ENCODE data around the gene CAMK1D. TPM values are rescaled to one million over a fixed set of nuclear protein-coding genes. Genes with fewer than 3 reads are reported as not detected.
A peak's percentile ranks its signal among the peaks of the same experiment; 100 is the strongest.

Gene CAMK1D
- total RNA-seq, 1 experiment from 2014 or later = 0.63 TPM

DNA sequence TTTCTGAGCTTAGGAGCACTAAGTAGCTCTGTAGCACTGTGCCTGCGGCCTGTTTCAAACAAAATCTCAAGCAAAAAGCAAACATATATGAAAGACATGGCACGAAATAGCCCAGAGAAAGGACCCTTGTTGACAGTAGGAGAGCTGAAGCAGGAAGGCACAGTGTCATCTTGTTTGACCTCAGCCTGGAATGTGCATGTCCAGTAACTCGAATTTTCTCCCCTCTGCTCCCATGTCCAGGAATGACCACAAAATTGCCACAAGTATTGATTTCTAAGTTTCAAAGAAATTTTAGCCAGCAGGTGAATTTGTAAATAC, 351.2 kb downstream of the CAMK1D start:
- Histone ChIP-seq H3K79me2 (ENCODE audit: low read length) (no peaks in the 10 kb centered on the region), H3K36me3 (ENCODE audit: insufficient read depth, low read length) (no peaks in the 10 kb centered on the region), H3K4me3 (ENCODE audit: low read length) (no peak overlapping the region), H2AFZ (ENCODE audit: low read length) (no peak overlapping the region), H3K9me2 (replicated peaks; ENCODE audit: insufficient read depth, low read length) (no peaks in the 10 kb centered on the region), H3K4me1 (ENCODE audit: low read length) (no peaks in the 10 kb centered on the region), H4K20me1 (ENCODE audit: insufficient read depth, low read depth, low read length) (no peaks in the 10 kb centered on the region), H3K27me3 (ENCODE audit: low read length) (no peaks in the 10 kb centered on the region), H3K4me2 (ENCODE audit: low read depth, low read length, poor library complexity, severe bottlenecking) (no peak overlapping the region), H3K9me3 (ENCODE audit: low read length) (no peaks in the 10 kb centered on the region), H3K9ac (ENCODE audit: low read length) (no peak overlapping the region), H3K27ac (ENCODE audit: low read length) (no peak overlapping the region)
- no peak for DNase-seq

DNA sequence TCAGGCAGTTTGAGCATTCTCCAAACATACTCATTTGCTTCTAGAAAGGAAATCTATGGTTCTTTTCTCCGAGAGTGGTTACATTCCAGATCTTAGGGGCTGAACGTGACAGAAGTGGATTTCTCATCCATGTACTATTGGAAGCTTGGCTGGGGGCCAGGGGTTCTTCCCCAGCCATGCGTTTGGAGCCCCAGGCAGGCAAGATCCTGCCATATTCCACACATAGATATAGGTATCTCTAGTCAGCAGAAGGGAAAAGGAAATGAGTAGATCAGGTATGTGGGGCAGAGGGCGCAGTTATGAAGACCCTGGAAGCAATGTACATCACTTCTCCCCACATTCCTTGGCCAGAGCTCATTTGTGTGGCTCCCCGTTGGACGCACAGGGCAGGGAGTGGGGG, 352.3 kb downstream of the CAMK1D start:
- no peak overlapping the region for H3K4me2 ChIP-seq (ENCODE audit: low read depth, low read length, poor library complexity, severe bottlenecking)
- no peaks in the 10 kb centered on the region for H3K27me3 ChIP-seq (ENCODE audit: low read length)
- no peaks in the 10 kb centered on the region for H4K20me1 ChIP-seq (ENCODE audit: insufficient read depth, low read depth, low read length)
- no peak overlapping the region for H3K9ac ChIP-seq (ENCODE audit: low read length)
- H3K79me2 ChIP-seq (ENCODE audit: low read length) = no peaks in the 10 kb centered on the region
- H3K4me1 ChIP-seq (ENCODE audit: low read length) = no peaks in the 10 kb centered on the region
- H3K36me3 ChIP-seq (ENCODE audit: insufficient read depth, low read length) = no peaks in the 10 kb centered on the region
- H3K9me3 ChIP-seq (ENCODE audit: low read length) = no peaks in the 10 kb centered on the region
- DNase-seq = no peak
- no peak overlapping the region for H3K4me3 ChIP-seq (ENCODE audit: low read length)
- no peaks in the 10 kb centered on the region for H3K9me2 ChIP-seq (replicated peaks; ENCODE audit: insufficient read depth, low read length)
- no peak overlapping the region for H3K27ac ChIP-seq (ENCODE audit: low read length)
- no peak overlapping the region for H2AFZ ChIP-seq (ENCODE audit: low read length)

DNA sequence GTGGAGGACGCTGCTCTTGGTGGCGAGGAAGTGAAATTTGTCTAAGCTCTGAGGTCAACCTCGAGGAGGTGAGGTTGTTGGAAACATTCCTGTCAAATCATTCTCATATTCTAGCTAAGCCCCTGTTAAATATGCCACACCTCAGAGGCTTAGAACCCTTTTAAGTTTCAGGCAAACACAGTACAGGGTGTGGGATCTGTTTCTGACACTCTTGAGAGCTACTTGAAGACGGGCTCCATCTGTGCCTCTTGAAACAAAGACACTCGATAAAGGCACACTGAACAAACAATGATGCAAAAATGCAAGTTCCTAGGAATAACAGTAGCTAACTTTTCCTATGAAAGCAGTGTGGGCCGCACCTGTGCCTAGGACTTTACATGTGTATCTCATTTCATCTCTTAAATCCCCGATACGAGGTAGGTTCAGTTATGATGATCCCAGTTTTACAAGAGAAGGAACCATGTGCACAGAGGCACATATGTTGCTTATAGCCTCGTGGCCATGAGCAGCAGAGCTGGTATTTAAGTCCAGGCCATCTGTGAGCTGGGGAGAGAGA, 352.9 kb downstream of the CAMK1D start:
- no peak overlapping the region for H3K27ac ChIP-seq (ENCODE audit: low read length)
- no peak for DNase-seq

DNA sequence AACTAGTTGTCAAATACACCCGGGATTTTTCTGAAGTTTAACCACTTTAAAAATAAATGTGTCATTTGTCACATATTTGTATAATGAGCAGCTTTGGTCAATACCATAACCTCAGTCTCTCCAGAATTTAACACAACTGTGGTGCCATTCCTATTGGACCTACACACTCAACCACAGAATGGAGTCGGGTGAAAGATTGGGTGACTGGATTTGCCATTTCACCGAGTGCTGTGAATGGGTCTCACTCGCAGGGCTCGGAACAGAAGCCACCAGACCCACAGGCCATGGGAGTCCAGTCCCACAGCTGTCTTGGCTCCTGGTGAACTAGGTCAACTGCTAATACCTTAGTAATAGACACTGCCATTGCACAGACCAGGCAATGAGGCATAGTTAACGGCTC, 353.8 kb downstream of the CAMK1D start:
- Histone ChIP-seq H4K20me1 (ENCODE audit: insufficient read depth, low read depth, low read length) (no peaks in the 10 kb centered on the region), H3K27ac (ENCODE audit: low read length) (no peak overlapping the region), H3K4me3 (ENCODE audit: low read length) (no peak overlapping the region), H3K27me3 (ENCODE audit: low read length) (no peaks in the 10 kb centered on the region), H3K9me2 (replicated peaks; ENCODE audit: insufficient read depth, low read length) (no peaks in the 10 kb centered on the region), H3K4me2 (ENCODE audit: low read depth, low read length, poor library complexity, severe bottlenecking) (no peak overlapping the region), H3K36me3 (ENCODE audit: insufficient read depth, low read length) (no peaks in the 10 kb centered on the region), H3K4me1 (ENCODE audit: low read length) (no peaks in the 10 kb centered on the region), H3K79me2 (ENCODE audit: low read length) (no peaks in the 10 kb centered on the region), H3K9ac (ENCODE audit: low read length) (no peak overlapping the region), H2AFZ (ENCODE audit: low read length) (no peak overlapping the region), H3K9me3 (ENCODE audit: low read length) (no peaks in the 10 kb centered on the region)
- DNase-seq = no peak

More for the DNA sequence above, 352.9 kb downstream of the CAMK1D start:
- Histone ChIP-seq H4K20me1 (ENCODE audit: insufficient read depth, low read depth, low read length) (no peaks in the 10 kb centered on the region), H3K4me2 (ENCODE audit: low read depth, low read length, poor library complexity, severe bottlenecking) (no peak overlapping the region), H3K4me3 (ENCODE audit: low read length) (no peak overlapping the region), H3K79me2 (ENCODE audit: low read length) (no peaks in the 10 kb centered on the region), H3K36me3 (ENCODE audit: insufficient read depth, low read length) (no peaks in the 10 kb centered on the region), H2AFZ (ENCODE audit: low read length) (no peak overlapping the region), H3K27me3 (ENCODE audit: low read length) (no peaks in the 10 kb centered on the region), H3K9me2 (replicated peaks; ENCODE audit: insufficient read depth, low read length) (no peaks in the 10 kb centered on the region), H3K9me3 (ENCODE audit: low read length) (no peaks in the 10 kb centered on the region), H3K4me1 (ENCODE audit: low read length) (no peaks in the 10 kb centered on the region), H3K9ac (ENCODE audit: low read length) (no peak overlapping the region)

DNA sequence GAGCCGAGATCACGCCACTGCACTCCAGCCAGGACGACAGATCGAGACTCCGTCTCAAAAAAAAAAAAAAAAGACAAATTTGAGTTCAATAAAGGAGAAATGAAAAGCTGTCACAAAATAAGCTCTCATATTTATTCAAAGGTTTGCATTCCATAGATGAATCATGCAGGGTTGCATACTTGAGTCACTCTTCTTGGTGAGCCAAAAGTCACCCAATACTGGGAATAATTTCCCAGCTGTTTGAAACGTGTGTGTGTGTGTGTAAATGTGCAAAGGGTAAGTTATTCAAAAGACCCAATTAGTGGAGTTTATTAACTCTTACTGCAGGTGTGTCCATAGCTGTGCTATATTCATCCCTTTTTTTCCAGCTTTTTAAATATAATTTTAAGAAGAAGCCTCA, 354.5 kb downstream of the CAMK1D start:
- no peaks in the 10 kb centered on the region for H3K79me2 ChIP-seq (ENCODE audit: low read length)
- H3K4me1 ChIP-seq (ENCODE audit: low read length) = no peaks in the 10 kb centered on the region
- no peaks in the 10 kb centered on the region for H4K20me1 ChIP-seq (ENCODE audit: insufficient read depth, low read depth, low read length)
- no peaks in the 10 kb centered on the region for H3K9me2 ChIP-seq (replicated peaks; ENCODE audit: insufficient read depth, low read length)
- no peak overlapping the region for H3K4me3 ChIP-seq (ENCODE audit: low read length)
- DNase-seq = no peak
- no peaks in the 10 kb centered on the region for H3K9me3 ChIP-seq (ENCODE audit: low read length)
- no peaks in the 10 kb centered on the region for H3K27me3 ChIP-seq (ENCODE audit: low read length)
- H3K36me3 ChIP-seq (ENCODE audit: insufficient read depth, low read length) = no peaks in the 10 kb centered on the region
- H3K4me2 ChIP-seq (ENCODE audit: low read depth, low read length, poor library complexity, severe bottlenecking) = no peak overlapping the region
- no peak overlapping the region for H3K9ac ChIP-seq (ENCODE audit: low read length)
- H2AFZ ChIP-seq (ENCODE audit: low read length) = no peak overlapping the region
- no peak overlapping the region for H3K27ac ChIP-seq (ENCODE audit: low read length)

DNA sequence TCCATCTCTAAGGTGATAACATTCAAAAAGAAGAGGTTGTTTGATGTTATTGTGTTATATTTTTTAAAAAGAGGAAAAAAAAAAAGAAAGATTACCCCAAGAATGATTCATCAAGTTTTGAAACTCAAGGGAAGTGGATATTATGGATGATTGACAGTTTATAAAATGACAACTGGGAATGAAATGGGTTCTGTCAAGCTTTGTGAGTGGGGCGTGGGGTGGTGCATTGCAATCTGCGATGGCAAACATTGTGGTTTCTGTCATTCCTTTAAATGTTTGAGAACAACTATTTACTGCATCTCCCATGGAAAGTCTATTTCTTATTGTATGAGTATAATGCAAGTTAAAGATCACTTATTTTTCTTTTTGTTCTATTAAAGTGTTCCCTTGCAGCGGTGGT, 355.1 kb downstream of the CAMK1D start:
- H3K9ac ChIP-seq (ENCODE audit: low read length) = no peak overlapping the region
- H3K4me3 ChIP-seq (ENCODE audit: low read length) = no peak overlapping the region
- no peak for DNase-seq
- no peaks in the 10 kb centered on the region for H3K9me3 ChIP-seq (ENCODE audit: low read length)
- no peaks in the 10 kb centered on the region for H3K36me3 ChIP-seq (ENCODE audit: insufficient read depth, low read length)
- no peak overlapping the region for H2AFZ ChIP-seq (ENCODE audit: low read length)
- no peak overlapping the region for H3K4me2 ChIP-seq (ENCODE audit: low read depth, low read length, poor library complexity, severe bottlenecking)
- no peaks in the 10 kb centered on the region for H3K9me2 ChIP-seq (replicated peaks; ENCODE audit: insufficient read depth, low read length)
- H3K27me3 ChIP-seq (ENCODE audit: low read length) = no peaks in the 10 kb centered on the region
- no peak overlapping the region for H3K27ac ChIP-seq (ENCODE audit: low read length)
- H4K20me1 ChIP-seq (ENCODE audit: insufficient read depth, low read depth, low read length) = no peaks in the 10 kb centered on the region
- H3K79me2 ChIP-seq (ENCODE audit: low read length) = no peaks in the 10 kb centered on the region
- no peaks in the 10 kb centered on the region for H3K4me1 ChIP-seq (ENCODE audit: low read length)

DNA sequence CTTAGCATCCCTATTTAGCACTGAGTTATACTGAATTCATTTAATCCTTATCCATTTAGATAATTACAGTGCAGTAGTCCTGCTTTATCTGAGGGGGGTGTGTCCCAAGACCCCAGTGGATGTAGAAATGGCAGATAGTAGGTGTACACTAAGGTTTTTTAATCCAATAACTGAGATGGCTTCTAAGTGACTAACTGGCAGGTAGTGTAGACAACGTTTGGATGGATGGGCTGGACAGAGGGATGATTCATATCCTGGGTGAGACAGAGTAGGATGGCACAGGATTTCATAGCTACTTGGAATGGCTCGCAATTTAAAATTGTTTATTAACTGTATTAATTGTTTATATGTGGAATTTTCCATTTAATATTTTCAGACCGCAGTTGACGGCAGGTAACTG, 356.6 kb downstream of the CAMK1D start:
- no peak overlapping the region for H3K4me2 ChIP-seq (ENCODE audit: low read depth, low read length, poor library complexity, severe bottlenecking)
- no peak overlapping the region for H3K4me3 ChIP-seq (ENCODE audit: low read length)
- no peak for DNase-seq
- no peaks in the 10 kb centered on the region for H3K79me2 ChIP-seq (ENCODE audit: low read length)
- H2AFZ ChIP-seq (ENCODE audit: low read length) = no peak overlapping the region
- no peaks in the 10 kb centered on the region for H3K9me3 ChIP-seq (ENCODE audit: low read length)
- H3K9me2 ChIP-seq (replicated peaks; ENCODE audit: insufficient read depth, low read length) = no peaks in the 10 kb centered on the region
- no peak overlapping the region for H3K27ac ChIP-seq (ENCODE audit: low read length)
- H3K9ac ChIP-seq (ENCODE audit: low read length) = no peak overlapping the region
- no peaks in the 10 kb centered on the region for H4K20me1 ChIP-seq (ENCODE audit: insufficient read depth, low read depth, low read length)
- H3K27me3 ChIP-seq (ENCODE audit: low read length) = no peaks in the 10 kb centered on the region
- no peaks in the 10 kb centered on the region for H3K4me1 ChIP-seq (ENCODE audit: low read length)
- no peaks in the 10 kb centered on the region for H3K36me3 ChIP-seq (ENCODE audit: insufficient read depth, low read length)

DNA sequence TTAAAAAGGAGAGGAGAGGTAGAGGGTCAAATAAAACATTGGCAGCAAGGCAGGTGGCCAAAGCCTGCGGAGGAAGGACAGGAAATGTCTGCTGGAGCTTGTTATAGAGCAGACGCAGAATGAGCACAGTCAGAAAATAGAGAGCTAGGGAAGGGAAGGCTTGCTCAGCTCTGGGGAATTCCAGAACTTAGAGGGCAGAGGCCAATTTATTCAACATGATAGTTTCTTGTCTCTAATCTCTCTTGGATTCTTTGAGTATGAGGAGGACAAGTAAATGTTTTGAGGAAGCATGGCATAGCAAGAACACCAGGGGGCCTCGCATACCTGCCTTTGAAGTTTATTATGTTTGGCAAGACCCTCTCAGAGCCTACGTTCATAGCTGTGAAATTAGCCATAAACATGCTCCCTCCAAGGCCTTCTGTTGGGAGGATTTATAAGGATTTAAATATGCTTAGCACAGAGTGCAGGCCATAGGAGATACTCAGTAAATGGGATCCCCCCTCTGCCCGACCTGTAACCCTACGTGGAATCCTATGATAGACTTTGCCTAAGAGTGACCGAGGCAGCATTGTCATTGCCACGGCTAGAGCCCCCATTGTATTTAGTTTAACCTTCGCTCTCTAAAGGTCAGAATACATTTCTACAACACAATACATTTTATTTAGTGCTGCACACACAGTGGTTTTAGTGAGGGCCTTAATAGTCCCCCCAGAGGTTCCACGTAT, 358.3 kb downstream of the CAMK1D start:
- Histone ChIP-seq H3K4me3 (ENCODE audit: low read length) (no peak overlapping the region), H3K36me3 (ENCODE audit: insufficient read depth, low read length) (no peaks in the 10 kb centered on the region), H3K9me2 (replicated peaks; ENCODE audit: insufficient read depth, low read length) (no peaks in the 10 kb centered on the region), H3K9me3 (ENCODE audit: low read length) (no peaks in the 10 kb centered on the region), H3K4me2 (ENCODE audit: low read depth, low read length, poor library complexity, severe bottlenecking) (no peak overlapping the region), H3K9ac (ENCODE audit: low read length) (no peak overlapping the region), H3K27ac (ENCODE audit: low read length) (no peak overlapping the region), H3K79me2 (ENCODE audit: low read length) (no peaks in the 10 kb centered on the region), H2AFZ (ENCODE audit: low read length) (no peak overlapping the region), H3K4me1 (ENCODE audit: low read length) (no peaks in the 10 kb centered on the region), H4K20me1 (ENCODE audit: insufficient read depth, low read depth, low read length) (no peaks in the 10 kb centered on the region), H3K27me3 (ENCODE audit: low read length) (no peaks in the 10 kb centered on the region)
- DNase-seq = peak; percentile 71
